Fibroblast of lung (primary cell): ENCODE results near the gene ZBTB7B.

Source experiments
- EZH2 ChIP-seq: IDR thresholded peaks from 2 replicates; pipeline ENCODE4 v1.5.1; 2012; ENCODE audit warnings: low read length, control low read depth, mild to moderate bottlenecking; ENCODE audit errors: missing control alignments
- TF ChIP-seq, protein P1 (sequence below), 2 donors: IDR thresholded peaks in 1 of 2; conservative IDR thresholded peaks in 1 of 2; 1 replicate in 1 of 2; 2 replicates in 1 of 2; pipeline ENCODE4 v1.5.1; 2011 to 2012; ENCODE audit warnings: low read length in 2 of 2, control low read depth in 1 of 2, inconsistent platforms in 1 of 2, low read depth in 1 of 2, mild to moderate bottlenecking in 1 of 2

DNA sequence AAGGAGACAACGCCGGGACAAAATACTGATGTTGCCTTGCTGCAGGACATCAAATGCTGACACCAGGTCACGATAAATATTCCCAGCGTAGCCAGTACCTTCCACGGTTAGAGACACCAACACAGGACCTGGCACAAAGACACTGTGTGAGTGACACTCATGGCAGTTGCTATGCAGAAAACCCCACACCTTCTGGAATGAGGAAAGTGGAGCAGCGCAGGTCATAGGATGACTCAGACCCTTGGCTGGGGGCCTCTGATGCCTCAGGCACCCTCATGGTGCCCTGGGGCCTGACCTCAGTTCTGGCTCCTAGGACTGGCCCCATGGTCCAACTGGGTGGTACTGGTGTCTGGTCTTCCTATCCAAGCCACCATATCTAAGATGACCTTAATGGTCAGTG is 24.0 kb downstream of the ZBTB7B start:
- no peak for TF ChIP-seq EZH2
- TF ChIP-seq, protein P1, sequence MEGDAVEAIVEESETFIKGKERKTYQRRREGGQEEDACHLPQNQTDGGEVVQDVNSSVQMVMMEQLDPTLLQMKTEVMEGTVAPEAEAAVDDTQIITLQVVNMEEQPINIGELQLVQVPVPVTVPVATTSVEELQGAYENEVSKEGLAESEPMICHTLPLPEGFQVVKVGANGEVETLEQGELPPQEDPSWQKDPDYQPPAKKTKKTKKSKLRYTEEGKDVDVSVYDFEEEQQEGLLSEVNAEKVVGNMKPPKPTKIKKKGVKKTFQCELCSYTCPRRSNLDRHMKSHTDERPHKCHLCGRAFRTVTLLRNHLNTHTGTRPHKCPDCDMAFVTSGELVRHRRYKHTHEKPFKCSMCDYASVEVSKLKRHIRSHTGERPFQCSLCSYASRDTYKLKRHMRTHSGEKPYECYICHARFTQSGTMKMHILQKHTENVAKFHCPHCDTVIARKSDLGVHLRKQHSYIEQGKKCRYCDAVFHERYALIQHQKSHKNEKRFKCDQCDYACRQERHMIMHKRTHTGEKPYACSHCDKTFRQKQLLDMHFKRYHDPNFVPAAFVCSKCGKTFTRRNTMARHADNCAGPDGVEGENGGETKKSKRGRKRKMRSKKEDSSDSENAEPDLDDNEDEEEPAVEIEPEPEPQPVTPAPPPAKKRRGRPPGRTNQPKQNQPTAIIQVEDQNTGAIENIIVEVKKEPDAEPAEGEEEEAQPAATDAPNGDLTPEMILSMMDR (conservative IDR thresholded peaks at IDR 0.05 in 1 of 2, IDR thresholded peaks at IDR 0.05 in 1 of 2; ENCODE audit: low read depth in 1 of 2, low read length in 2 of 2), result no peak
